H9 (cell line): ENCODE measurements around the gene KATNIP. TPM values are rescaled to one million over a fixed set of nuclear protein-coding genes. Genes with fewer than 3 reads are reported as not detected.
A peak's percentile ranks its signal among the peaks of the same experiment; 100 is the strongest.

Experiments used
- DNase-seq: peaks from one replicate; pipeline ENCODE4 v3.0.0-alpha.2; 2017
- H2AFZ ChIP-seq: one replicate; pipeline ENCODE4 v1.6.1; 2013; ENCODE audit warnings: mild to moderate bottlenecking, low read length, control low read depth, moderate library complexity
- H2AK5ac ChIP-seq: 2 replicates; pipeline ENCODE4 v1.6.1; 2013; ENCODE audit warnings: low read length, control low read depth, mixed read lengths; ENCODE audit not compliant: insufficient read length
- H2BK120ac ChIP-seq: one replicate; pipeline ENCODE4 v1.6.1; 2013; ENCODE audit warnings: low read depth, mild to moderate bottlenecking, low read length, control low read depth, inconsistent platforms; ENCODE audit not compliant: poor library complexity, severe bottlenecking
- H2BK12ac ChIP-seq: 2 replicates; pipeline ENCODE4 v1.6.1; 2013; ENCODE audit warnings: low read length, control low read depth, mixed read lengths, low read depth; ENCODE audit not compliant: insufficient read length
- H2BK15ac ChIP-seq: 2 replicates; pipeline ENCODE4 v1.6.1; 2013; ENCODE audit warnings: low read depth, low read length, control low read depth
- H2BK20ac ChIP-seq: one replicate; pipeline ENCODE4 v1.6.1; 2013; ENCODE audit warnings: low read depth, mild to moderate bottlenecking, low read length, control low read depth, inconsistent platforms; ENCODE audit not compliant: poor library complexity, severe bottlenecking
- H2BK5ac ChIP-seq: 2 replicates; pipeline ENCODE4 v1.6.1; 2013; ENCODE audit warnings: low read length, control low read depth, mixed read lengths; ENCODE audit not compliant: insufficient read length
- H3K14ac ChIP-seq: 2 replicates; pipeline ENCODE4 v1.6.1; 2013; ENCODE audit warnings: low read length, control low read depth; ENCODE audit not compliant: insufficient read depth
- H3K18ac ChIP-seq: 2 replicates; pipeline ENCODE4 v1.6.1; 2013; ENCODE audit warnings: low read depth, mild to moderate bottlenecking, mixed read lengths, low read length, control low read depth; ENCODE audit not compliant: insufficient read length
- H3K23ac ChIP-seq: 2 replicates; pipeline ENCODE4 v1.6.1; 2013; ENCODE audit warnings: low read length, control low read depth, mixed read lengths, low read depth; ENCODE audit not compliant: insufficient read length
- H3K23me2 ChIP-seq: 2 replicates; pipeline ENCODE4 v1.6.1; 2013; ENCODE audit warnings: low read depth, mild to moderate bottlenecking, mixed read lengths, low read length, control low read depth; ENCODE audit not compliant: insufficient read length, poor library complexity, severe bottlenecking
- H3K27ac ChIP-seq: 2 replicates; pipeline ENCODE4 v1.5.1; 2013; ENCODE audit warnings: low read length, control low read depth, mixed read lengths, low read depth; ENCODE audit not compliant: insufficient read length
- H3K27me3 ChIP-seq: 2 replicates; pipeline ENCODE4 v1.6.1; 2013; ENCODE audit warnings: low read length, control low read depth, inconsistent platforms; ENCODE audit not compliant: insufficient read depth
- H3K4ac ChIP-seq: 2 replicates; pipeline ENCODE4 v1.6.1; 2013; ENCODE audit warnings: low read depth, mild to moderate bottlenecking, control low read depth, inconsistent platforms, low read length, moderate library complexity
- H3K4me1 ChIP-seq: 2 replicates; pipeline ENCODE4 v1.6.1; 2013; ENCODE audit warnings: low read length, control low read depth, inconsistent platforms; ENCODE audit not compliant: insufficient read depth
- H3K4me2 ChIP-seq: 2 replicates; pipeline ENCODE4 v1.6.1; 2013; ENCODE audit warnings: low read length, control low read depth, mixed read lengths; ENCODE audit not compliant: insufficient read length, insufficient read depth
- H3K56ac ChIP-seq: 2 replicates; pipeline ENCODE4 v1.6.1; 2013; ENCODE audit warnings: low read depth, mild to moderate bottlenecking, mixed read lengths, low read length, control low read depth; ENCODE audit not compliant: insufficient read length
- H3K79me1 ChIP-seq: 2 replicates; pipeline ENCODE4 v1.6.1; 2013; ENCODE audit warnings: low read depth, mild to moderate bottlenecking, moderate library complexity, low read length, control low read depth, inconsistent platforms; ENCODE audit not compliant: insufficient read depth, poor library complexity, severe bottlenecking
- H3K79me2 ChIP-seq: 2 replicates; pipeline ENCODE4 v1.6.1; 2013; ENCODE audit warnings: low read length, control low read depth, inconsistent platforms; ENCODE audit not compliant: insufficient read depth
- H3K9ac ChIP-seq: 2 replicates; pipeline ENCODE4 v1.6.1; 2013; ENCODE audit warnings: low read length, control low read depth, mixed read lengths; ENCODE audit not compliant: insufficient read length; ENCODE audit errors: extremely low read depth
- H3K9me3 ChIP-seq: one replicate; pipeline ENCODE4 v1.6.1; 2013; ENCODE audit warnings: low read depth, low read length, inconsistent platforms; ENCODE audit not compliant: control insufficient read depth
- H3T11ph ChIP-seq: one replicate; pipeline ENCODE4 v1.6.1; 2013; ENCODE audit warnings: mild to moderate bottlenecking, low read length, control low read depth, inconsistent platforms
- H4K20me1 ChIP-seq: one replicate; pipeline ENCODE4 v1.6.1; 2013; ENCODE audit not compliant: control insufficient read depth, insufficient read length, insufficient read depth
- H4K5ac ChIP-seq: 2 replicates; pipeline ENCODE4 v1.6.1; 2013; ENCODE audit warnings: low read depth, mild to moderate bottlenecking, mixed read lengths, low read length, control low read depth; ENCODE audit not compliant: insufficient read length
- H4K8ac ChIP-seq: replicated peaks from 2 replicates; pipeline ENCODE4 v1.6.1; 2013; ENCODE audit warnings: low read length, control low read depth, mixed read lengths, low read depth; ENCODE audit not compliant: insufficient read length
- H4K91ac ChIP-seq: 2 replicates; pipeline ENCODE4 v1.6.1; 2013; ENCODE audit warnings: low read depth, mild to moderate bottlenecking, moderate library complexity, mixed read lengths, low read length, control low read depth; ENCODE audit not compliant: insufficient read length
- H3K27ac Mint-ChIP-seq, 3 experiments: 2 replicates in 2 of 3; 3 replicates in 1 of 3; pipeline ENCODE4 v1.8.0; 2020 to 2021; ENCODE audit warnings: mixed read lengths in 3 of 3, mild to moderate bottlenecking in 1 of 3, moderate library complexity in 1 of 3
- H3K27me3 Mint-ChIP-seq: 2 replicates; pipeline ENCODE4 v1.8.0; 2021; ENCODE audit warnings: low read depth, mild to moderate bottlenecking, moderate library complexity, mixed read lengths
- H3K36me3 Mint-ChIP-seq, 3 experiments: 2 replicates in 2 of 3; 3 replicates in 1 of 3; pipeline ENCODE4 v1.8.0; 2020 to 2021; ENCODE audit warnings: low read depth in 3 of 3, mixed read lengths in 3 of 3; ENCODE audit not compliant: insufficient read depth in 1 of 3
- H3K4me1 Mint-ChIP-seq, 2 experiments: 2 replicates each; pipeline ENCODE4 v1.8.0; 2020; ENCODE audit warnings: mixed read lengths in 2 of 2
- H3K4me3 Mint-ChIP-seq, 2 experiments: 2 replicates in 1 of 2; 3 replicates in 1 of 2; pipeline ENCODE4 v1.8.0; 2020 to 2021; ENCODE audit warnings: mild to moderate bottlenecking in 2 of 2, mixed read lengths in 2 of 2, moderate library complexity in 1 of 2
- H3K9me3 Mint-ChIP-seq, 2 experiments: 2 replicates in 1 of 2; 3 replicates in 1 of 2; pipeline ENCODE4 v1.8.0; 2020; ENCODE audit warnings: mild to moderate bottlenecking in 2 of 2, mixed read lengths in 2 of 2, moderate library complexity in 1 of 2
- WGBS: extraction: QIAGEN DNeasy Blood & Tissue Kit; methylation state at CpG from one replicate; pipeline ENCODE4 v1.1.7; 2013; ENCODE audit warnings: missing lambda C conversion rate, low lambda C conversion rate, mixed read lengths; ENCODE audit not compliant: insufficient read length; ENCODE audit errors: extremely low coverage; 5-methylcytosine and 5-hydroxymethylcytosine counted together
- total RNA-seq: library from RNA; stranded (reverse); gene quantifications from 2 replicates; pipeline ENCODE4 v1.2.1, GENCODE V29; 2021
- TF ChIP-seq, protein P1 (sequence below): fragments of 200-600 bp; sonication (generic); conservative IDR thresholded peaks from 3 replicates; pipeline ENCODE4 v1.8.0; 2021; ENCODE audit warnings: antibody characterized with exemption, mild to moderate bottlenecking

The KATNIP gene
- total RNA-seq, 1 experiment from 2014 or later: 13.2 TPM

- no peak overlapping the region; a peak in 1 of 5 replicates for H3K4me3 Mint-ChIP-seq
- no peak overlapping the region for H2BK120ac ChIP-seq
Measured at GRCh38 chr16:27595475-27595874, 45.5 kb downstream of the KATNIP start.

More at GRCh38 chr16:27595475-27595874, 45.5 kb downstream of the KATNIP start:
- Histone ChIP-seq H3K4me2 (no peak overlapping the region), H3K23me2 (no peaks in the 10 kb centered on the region), H2BK12ac (no peak overlapping the region), H3K4me1 (no peaks in the 10 kb centered on the region; the same call in 1 of the 2 replicates), H4K20me1 (no peaks in the 10 kb centered on the region), H3K9ac (no peak overlapping the region), H3K14ac (no peak overlapping the region), H4K5ac (no peak overlapping the region), H4K8ac (no peak overlapping the region), H2BK15ac (no peak overlapping the region), H3K79me2 (no peaks in the 10 kb centered on the region), H2BK5ac (no peak overlapping the region), H3K27ac (no peak overlapping the region), H3T11ph (no peak overlapping the region), H3K79me1 (no peaks in the 10 kb centered on the region), H3K23ac (no peak overlapping the region), H2BK20ac (no peak overlapping the region), H3K4ac (no peak overlapping the region), H3K27me3 (no peaks in the 10 kb centered on the region), H3K9me3 (no peaks in the 10 kb centered on the region), H2AFZ (no peak overlapping the region), H3K56ac (no peak overlapping the region), H4K91ac (no peak overlapping the region), H2AK5ac (no peak overlapping the region), H3K18ac (no peak overlapping the region)
- Mint-ChIP-seq H3K36me3 (no peaks in the 10 kb centered on the region; a peak in 1 of 7 replicates), H3K27me3 (no peaks in the 10 kb centered on the region), H3K9me3 (no peaks in the 10 kb centered on the region), H3K4me1 (peaks cover 13 to 21% of the 10 kb centered on the region in 2 experiments), H3K27ac (peak overlapping the region in 2 of 3 experiments; percentile 38 to 57; a peak in 4 of 7 replicates)
- TF ChIP-seq, protein P1, sequence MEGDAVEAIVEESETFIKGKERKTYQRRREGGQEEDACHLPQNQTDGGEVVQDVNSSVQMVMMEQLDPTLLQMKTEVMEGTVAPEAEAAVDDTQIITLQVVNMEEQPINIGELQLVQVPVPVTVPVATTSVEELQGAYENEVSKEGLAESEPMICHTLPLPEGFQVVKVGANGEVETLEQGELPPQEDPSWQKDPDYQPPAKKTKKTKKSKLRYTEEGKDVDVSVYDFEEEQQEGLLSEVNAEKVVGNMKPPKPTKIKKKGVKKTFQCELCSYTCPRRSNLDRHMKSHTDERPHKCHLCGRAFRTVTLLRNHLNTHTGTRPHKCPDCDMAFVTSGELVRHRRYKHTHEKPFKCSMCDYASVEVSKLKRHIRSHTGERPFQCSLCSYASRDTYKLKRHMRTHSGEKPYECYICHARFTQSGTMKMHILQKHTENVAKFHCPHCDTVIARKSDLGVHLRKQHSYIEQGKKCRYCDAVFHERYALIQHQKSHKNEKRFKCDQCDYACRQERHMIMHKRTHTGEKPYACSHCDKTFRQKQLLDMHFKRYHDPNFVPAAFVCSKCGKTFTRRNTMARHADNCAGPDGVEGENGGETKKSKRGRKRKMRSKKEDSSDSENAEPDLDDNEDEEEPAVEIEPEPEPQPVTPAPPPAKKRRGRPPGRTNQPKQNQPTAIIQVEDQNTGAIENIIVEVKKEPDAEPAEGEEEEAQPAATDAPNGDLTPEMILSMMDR: no peak
- WGBS: no CpG with 5 or more reads among the region's 4 CpGs
- DNase-seq: no peak
